ENCODE results near the gene PGM5. TPM values are rescaled to one million over a fixed set of nuclear protein-coding genes. Genes with fewer than 3 reads are reported as not detected.

The PGM5 gene
- total RNA-seq, 1 donor from 2014 or later: not detected

DNA sequence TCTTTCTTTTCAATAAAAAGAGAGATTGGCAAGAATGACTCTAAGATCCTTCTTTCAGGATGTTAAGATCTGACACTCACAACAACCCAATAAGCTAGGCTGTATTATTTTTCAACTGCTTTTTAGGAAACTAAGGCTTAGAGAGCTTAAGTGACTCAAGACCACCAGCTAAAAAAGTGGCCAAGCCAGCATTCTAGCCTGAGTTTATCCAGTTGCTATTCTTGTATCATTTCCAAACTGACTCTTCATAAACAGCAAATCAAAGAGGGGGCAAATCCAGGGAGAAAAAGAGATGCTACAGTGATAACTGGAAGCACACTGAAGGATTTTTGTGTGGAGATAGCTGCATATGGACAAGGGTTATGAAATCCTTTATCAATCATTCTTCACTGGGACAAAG, 137.1 kb downstream of the PGM5 start:
- peaks cover 9% of the 10 kb centered on the region for H3K4me1 Mint-ChIP-seq (ENCODE audit: low read depth, unreplicated experiment)
- no peaks in the 10 kb centered on the region for H3K36me3 Mint-ChIP-seq (ENCODE audit: unreplicated experiment)
- no peaks in the 10 kb centered on the region for H3K9me3 Mint-ChIP-seq (ENCODE audit: unreplicated experiment)
- TF ChIP-seq, protein P1, sequence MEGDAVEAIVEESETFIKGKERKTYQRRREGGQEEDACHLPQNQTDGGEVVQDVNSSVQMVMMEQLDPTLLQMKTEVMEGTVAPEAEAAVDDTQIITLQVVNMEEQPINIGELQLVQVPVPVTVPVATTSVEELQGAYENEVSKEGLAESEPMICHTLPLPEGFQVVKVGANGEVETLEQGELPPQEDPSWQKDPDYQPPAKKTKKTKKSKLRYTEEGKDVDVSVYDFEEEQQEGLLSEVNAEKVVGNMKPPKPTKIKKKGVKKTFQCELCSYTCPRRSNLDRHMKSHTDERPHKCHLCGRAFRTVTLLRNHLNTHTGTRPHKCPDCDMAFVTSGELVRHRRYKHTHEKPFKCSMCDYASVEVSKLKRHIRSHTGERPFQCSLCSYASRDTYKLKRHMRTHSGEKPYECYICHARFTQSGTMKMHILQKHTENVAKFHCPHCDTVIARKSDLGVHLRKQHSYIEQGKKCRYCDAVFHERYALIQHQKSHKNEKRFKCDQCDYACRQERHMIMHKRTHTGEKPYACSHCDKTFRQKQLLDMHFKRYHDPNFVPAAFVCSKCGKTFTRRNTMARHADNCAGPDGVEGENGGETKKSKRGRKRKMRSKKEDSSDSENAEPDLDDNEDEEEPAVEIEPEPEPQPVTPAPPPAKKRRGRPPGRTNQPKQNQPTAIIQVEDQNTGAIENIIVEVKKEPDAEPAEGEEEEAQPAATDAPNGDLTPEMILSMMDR (IDR thresholded peaks at IDR 0.05; ENCODE audit: partially characterized antibody, unreplicated experiment): no peak
- no peak overlapping the region for H3K4me3 Mint-ChIP-seq (ENCODE audit: unreplicated experiment)
- H3K27me3 Mint-ChIP-seq (ENCODE audit: unreplicated experiment): no peaks in the 10 kb centered on the region
- no peak for DNase-seq
- no peak overlapping the region for H3K27ac Mint-ChIP-seq (ENCODE audit: unreplicated experiment)

DNA sequence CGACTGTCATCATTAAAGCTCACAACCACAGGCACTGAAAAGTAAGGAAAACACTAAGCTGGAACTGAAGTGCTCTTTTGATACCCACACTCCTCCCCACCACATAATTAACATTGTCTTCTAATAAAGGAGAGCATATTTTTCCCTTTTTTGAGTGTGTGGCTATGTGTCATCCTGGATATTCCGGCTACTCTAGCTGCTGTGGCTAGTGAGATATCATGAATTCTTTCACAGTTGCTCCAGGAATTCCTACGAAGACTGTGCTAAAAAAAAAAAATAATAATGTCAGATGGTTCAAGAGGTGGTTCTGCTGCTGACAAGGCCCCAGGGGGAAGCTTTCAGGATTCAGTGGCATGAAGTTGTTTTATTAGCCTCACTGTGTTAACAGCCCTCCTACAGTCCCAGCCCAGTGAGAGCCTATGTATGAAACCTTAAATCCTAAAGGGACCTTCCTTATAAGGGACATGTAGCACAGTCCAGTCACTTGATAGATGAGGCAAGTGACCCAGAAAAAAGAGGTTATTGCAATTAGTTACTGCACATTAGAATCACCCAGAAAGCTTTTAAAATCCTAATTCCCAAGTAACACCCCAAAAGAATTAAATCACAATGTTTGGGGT, 137.7 kb downstream of the PGM5 start:
- DNase-seq: no peak
- TF ChIP-seq, protein P1 (IDR thresholded peaks at IDR 0.05; ENCODE audit: partially characterized antibody, unreplicated experiment): no peak
- H3K27ac Mint-ChIP-seq (ENCODE audit: unreplicated experiment): no peak overlapping the region
- H3K27me3 Mint-ChIP-seq (ENCODE audit: unreplicated experiment): no peaks in the 10 kb centered on the region
- no peak overlapping the region for H3K4me3 Mint-ChIP-seq (ENCODE audit: unreplicated experiment)
- H3K9me3 Mint-ChIP-seq (ENCODE audit: unreplicated experiment): no peaks in the 10 kb centered on the region
- peaks cover 9% of the 10 kb centered on the region for H3K4me1 Mint-ChIP-seq (ENCODE audit: low read depth, unreplicated experiment)
- H3K36me3 Mint-ChIP-seq (ENCODE audit: unreplicated experiment): no peaks in the 10 kb centered on the region

DNA sequence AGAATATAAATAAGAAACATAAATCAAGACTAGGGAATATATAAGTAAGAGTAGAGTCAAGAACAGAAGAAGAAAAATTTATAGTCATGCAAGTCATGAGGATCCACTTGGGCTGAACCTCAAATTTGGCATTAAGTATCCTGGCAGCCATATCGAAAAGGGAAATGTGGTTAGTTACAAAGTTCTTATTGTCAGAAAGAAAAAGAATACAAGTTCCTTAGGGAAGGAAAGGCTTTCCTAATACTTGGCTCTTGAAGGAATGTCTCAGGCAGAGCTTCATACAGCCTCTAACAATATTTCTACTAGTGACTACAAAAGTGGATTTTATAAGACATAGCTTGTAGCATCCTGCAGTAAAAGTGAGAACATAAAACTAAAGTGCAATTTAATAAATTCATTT, 138.8 kb downstream of the PGM5 start:
- Mint-ChIP-seq H3K27me3 (ENCODE audit: unreplicated experiment) (no peaks in the 10 kb centered on the region), H3K4me3 (ENCODE audit: unreplicated experiment) (no peak overlapping the region), H3K9me3 (ENCODE audit: unreplicated experiment) (no peaks in the 10 kb centered on the region), H3K27ac (ENCODE audit: unreplicated experiment) (no peak overlapping the region), H3K36me3 (ENCODE audit: unreplicated experiment) (no peaks in the 10 kb centered on the region), H3K4me1 (ENCODE audit: low read depth, unreplicated experiment) (peaks cover 9% of the 10 kb centered on the region)
- TF ChIP-seq, protein P1 (IDR thresholded peaks at IDR 0.05; ENCODE audit: partially characterized antibody, unreplicated experiment): no peak
- no peak for DNase-seq

DNA sequence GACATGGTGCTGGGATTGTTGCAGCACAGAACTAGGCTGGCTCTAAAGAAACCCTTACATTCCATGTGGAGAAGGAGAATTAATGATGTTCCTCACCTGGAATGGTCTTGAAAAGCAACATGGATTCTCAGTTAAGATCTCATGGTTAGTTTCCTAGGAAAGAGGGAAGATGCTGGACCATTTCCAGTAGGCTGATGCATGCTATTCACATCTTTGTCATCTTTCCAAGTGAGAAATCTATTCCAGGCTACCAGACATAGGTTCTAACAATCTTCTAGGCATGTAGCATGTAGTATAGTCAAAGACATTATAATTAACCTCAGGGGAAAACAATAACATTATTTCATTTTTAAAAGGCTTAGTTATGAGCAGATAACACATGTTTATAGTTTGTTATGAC, 139.9 kb downstream of the PGM5 start:
- H3K36me3 Mint-ChIP-seq (ENCODE audit: unreplicated experiment): no peaks in the 10 kb centered on the region
- no peak overlapping the region for H3K27ac Mint-ChIP-seq (ENCODE audit: unreplicated experiment)
- peaks cover 9% of the 10 kb centered on the region for H3K4me1 Mint-ChIP-seq (ENCODE audit: low read depth, unreplicated experiment)
- H3K9me3 Mint-ChIP-seq (ENCODE audit: unreplicated experiment): no peaks in the 10 kb centered on the region
- no peak overlapping the region for H3K4me3 Mint-ChIP-seq (ENCODE audit: unreplicated experiment)
- no peaks in the 10 kb centered on the region for H3K27me3 Mint-ChIP-seq (ENCODE audit: unreplicated experiment)
- TF ChIP-seq, protein P1 (IDR thresholded peaks at IDR 0.05; ENCODE audit: partially characterized antibody, unreplicated experiment): no peak
- DNase-seq: no peak

DNA sequence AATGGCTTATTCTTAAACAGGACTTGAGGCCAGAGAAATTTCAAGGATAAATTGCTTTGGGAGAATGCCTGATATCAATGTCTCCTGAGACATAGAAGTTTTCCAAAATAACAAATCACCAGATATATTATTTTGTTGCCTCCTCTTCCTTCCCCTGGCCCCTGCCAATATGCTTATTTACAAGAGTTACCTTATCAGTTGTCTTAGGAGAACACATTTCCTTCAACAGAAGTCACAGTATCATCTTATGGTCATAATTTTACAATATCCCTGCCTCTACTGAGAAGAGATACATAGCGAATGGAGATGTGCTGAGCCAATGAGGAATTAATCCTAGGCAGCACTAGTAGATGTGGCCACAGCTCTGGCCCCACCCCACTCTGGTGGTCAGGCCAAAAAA, 141.2 kb downstream of the PGM5 start:
- TF ChIP-seq, protein P1 (IDR thresholded peaks at IDR 0.05; ENCODE audit: partially characterized antibody, unreplicated experiment): no peak
- no peaks in the 10 kb centered on the region for H3K36me3 Mint-ChIP-seq (ENCODE audit: unreplicated experiment)
- no peaks in the 10 kb centered on the region for H3K27me3 Mint-ChIP-seq (ENCODE audit: unreplicated experiment)

More for the DNA sequence above, 141.2 kb downstream of the PGM5 start:
- Mint-ChIP-seq H3K27ac (ENCODE audit: unreplicated experiment) (no peak overlapping the region), H3K9me3 (ENCODE audit: unreplicated experiment) (no peaks in the 10 kb centered on the region), H3K4me3 (ENCODE audit: unreplicated experiment) (no peak overlapping the region), H3K4me1 (ENCODE audit: low read depth, unreplicated experiment) (peaks cover 7% of the 10 kb centered on the region)
- no peak for DNase-seq

Data from glutamatergic neuron (in vitro differentiated cells).